HAP-1 (cell line): ENCODE measurements around the gene APH1A.

ENCODE experiments used
- DNase-seq, 2 experiments: peaks; one replicate each; pipeline ENCODE4 v3.0.0-alpha.2; 2016 to 2020; ENCODE audit warnings: low spot score in 2 of 2
- H3K27me3 ChIP-seq: fragments of 250-450 bp; sonication (Bioruptor Pico); 2 replicates; pipeline ENCODE4 v1.5.1; 2020; ENCODE audit warnings: low read depth, mild to moderate bottlenecking, moderate library complexity
- H3K36me3 ChIP-seq: fragments of 250-450 bp; sonication (Bioruptor Pico); replicated peaks from 2 replicates; pipeline ENCODE4 v1.5.1; 2020; ENCODE audit warnings: mild to moderate bottlenecking
- H3K4me1 ChIP-seq: fragments of 250-450 bp; sonication (Bioruptor Pico); 2 replicates; pipeline ENCODE4 v1.5.1; 2020; ENCODE audit warnings: mild to moderate bottlenecking
- H3K4me3 ChIP-seq: fragments of 250-450 bp; sonication (Bioruptor Pico); 2 replicates; pipeline ENCODE4 v1.5.1; 2020; ENCODE audit warnings: mild to moderate bottlenecking, moderate library complexity
- H3K9me3 ChIP-seq: fragments of 250-450 bp; sonication (Bioruptor Pico); 2 replicates; pipeline ENCODE4 v1.5.1; 2020; ENCODE audit warnings: mild to moderate bottlenecking, moderate library complexity
- in situ Hi-C: fragments of 300-500 bp; cut with MboI; formaldehyde crosslinking; loops from 3 replicates; pipeline ENCODE4 v1.14.3; 2020; ENCODE audit warnings: low sequenced_read_pairs, inconsistent platforms, mixed read lengths

Gene APH1A

DNA sequence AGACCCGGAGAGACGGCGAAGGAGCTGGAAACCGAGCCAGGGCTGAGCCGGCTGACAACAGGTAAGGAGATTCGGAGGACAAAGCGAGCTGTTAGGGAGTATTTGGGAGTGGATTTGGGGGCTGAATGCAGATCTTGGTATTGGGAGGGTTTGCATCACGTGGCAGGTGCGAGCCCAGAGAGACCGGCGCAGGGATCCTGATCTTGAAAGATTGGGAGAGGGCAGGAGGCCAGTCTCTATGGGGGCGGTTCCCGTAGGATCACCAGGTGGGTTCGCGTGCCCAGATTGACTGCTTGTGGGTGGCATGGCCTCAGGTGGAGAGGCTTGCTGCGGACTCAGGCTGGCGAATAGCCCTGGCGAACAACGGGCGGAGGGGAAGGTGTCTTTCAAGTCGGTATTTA lies 13.7 kb upstream of the APH1A start:
- H3K27me3 ChIP-seq: 0 out of 2 replicates have a peak, but pooled peaks cover 3% of the 10 kb centered on the region
- H3K9me3 ChIP-seq: no peaks in the 10 kb centered on the region
- H3K4me1 ChIP-seq: no peaks in the 10 kb centered on the region
- no peak for DNase-seq
- no peaks in the 10 kb centered on the region for H3K36me3 ChIP-seq
- no peak overlapping the region for H3K4me3 ChIP-seq
- in situ Hi-C loops: no loop called here

DNA sequence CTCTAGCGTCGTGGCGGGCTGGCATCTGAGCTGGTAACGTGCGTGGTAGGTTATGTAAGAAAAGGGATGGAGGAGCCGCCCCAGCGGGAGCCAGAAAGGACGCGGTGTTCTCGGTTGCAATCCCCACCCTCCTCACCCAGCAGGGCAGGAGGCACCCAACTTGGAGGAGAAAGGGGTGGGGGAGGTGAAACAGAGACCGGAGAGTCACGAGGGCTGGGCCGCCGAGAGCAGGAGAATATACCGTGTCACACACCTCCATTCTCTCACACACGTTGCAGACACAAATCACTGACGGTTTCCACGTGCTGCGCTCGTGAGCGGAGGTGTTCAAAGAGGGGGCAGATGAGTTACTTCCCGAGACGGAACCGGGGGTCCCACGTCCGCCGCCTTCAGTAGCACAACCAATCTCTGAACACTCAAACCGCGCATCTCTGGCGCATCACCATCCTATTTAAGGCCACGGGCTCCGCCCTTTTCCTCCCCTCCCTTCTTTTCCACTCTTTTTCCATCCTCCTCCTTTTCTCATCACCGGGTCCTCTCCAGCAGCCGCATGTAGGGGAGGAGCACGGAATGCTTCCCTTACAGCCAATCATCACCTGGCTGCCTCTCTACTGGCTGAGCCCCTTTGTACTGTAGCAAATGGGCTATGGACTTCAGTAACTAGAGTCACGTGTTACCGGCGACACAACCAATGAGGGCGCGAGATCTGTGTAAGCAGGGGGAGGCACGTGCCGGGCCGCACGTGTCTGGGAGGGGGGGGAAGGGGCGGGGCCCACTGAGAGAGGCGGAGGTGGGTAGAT lies 13.1 kb upstream of the APH1A start, which contains the start of gene CIART:
CIART (plus strand) TSS at position 797 of the 800 bp plus-strand sequence. CDS start 714 bp downstream, outside the sequence.
- H3K36me3 ChIP-seq: no peaks in the 10 kb centered on the region
- no peaks in the 10 kb centered on the region for H3K9me3 ChIP-seq
- DNase-seq: peak in 1 of 2 experiments; percentile 37
- H3K4me3 ChIP-seq: no peak within 1 kb of the TSS
- H3K27me3 ChIP-seq: 0 out of 2 replicates have a peak, but pooled peaks cover 3% of the 10 kb centered on the region
- in situ Hi-C loops: no loop called here
- no peaks in the 10 kb centered on the region for H3K4me1 ChIP-seq

DNA sequence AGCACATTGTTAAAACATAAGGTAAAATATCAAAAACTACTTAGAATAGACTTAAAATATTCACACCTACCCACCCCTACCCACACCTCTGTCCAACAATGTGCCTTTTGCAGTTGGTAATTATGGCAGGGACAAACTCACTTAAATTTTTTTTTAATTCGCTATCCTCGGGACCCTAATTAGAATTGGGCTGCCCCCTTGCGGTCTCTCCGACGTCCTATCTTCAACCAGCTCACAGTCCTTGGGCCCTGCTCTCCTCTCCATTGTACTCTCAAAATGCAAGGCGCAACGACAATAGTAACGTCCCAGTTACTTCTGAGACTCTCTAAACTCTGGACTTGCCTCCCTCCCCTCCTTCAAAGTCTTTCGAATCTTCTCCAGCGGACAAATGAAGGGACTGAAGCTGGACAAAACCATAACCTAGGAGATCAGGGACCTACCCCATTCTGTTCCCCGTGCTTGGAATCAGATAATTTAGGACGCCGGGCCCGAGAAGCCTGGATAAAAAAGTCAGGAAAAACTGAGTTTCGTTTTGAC lies 12.5 kb upstream of the APH1A start:
- Histone ChIP-seq H3K9me3 (no peaks in the 10 kb centered on the region), H3K4me1 (no peaks in the 10 kb centered on the region), H3K36me3 (no peaks in the 10 kb centered on the region), H3K4me3 (no peak overlapping the region), H3K27me3 (0 out of 2 replicates have a peak, but pooled peaks cover 3% of the 10 kb centered on the region)
- peak; percentile 53 to 80 for DNase-seq
- in situ Hi-C loops: no loop called here

DNA sequence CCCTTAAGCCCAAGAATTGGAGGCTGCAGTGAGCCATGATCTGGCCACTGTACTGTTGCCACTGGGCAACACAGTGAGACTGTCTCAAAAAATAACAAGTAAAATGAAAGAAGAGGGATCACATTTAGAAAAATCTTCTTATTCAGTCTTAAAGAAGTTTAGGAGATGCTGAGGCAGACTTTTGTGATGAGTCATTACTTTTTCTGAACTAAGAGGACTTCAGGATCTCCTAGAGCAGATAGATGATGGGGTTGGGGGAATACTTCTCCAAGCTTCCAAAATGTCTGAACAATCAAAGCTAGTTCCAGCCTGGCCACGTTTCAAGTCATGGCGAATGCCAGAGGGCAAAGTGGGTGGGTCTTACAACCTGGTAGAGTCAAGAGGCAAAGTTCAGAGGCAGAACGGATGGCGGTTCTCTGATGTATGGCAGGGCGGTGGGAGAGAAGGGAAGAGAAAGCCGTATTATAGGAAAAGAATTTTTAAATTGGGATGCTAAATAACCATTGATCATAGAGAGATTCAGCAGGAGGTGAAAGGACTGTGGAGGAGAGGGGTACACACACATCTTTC lies 11.4 kb upstream of the APH1A start:
- no peak for DNase-seq
- no peaks in the 10 kb centered on the region for H3K4me1 ChIP-seq
- H3K27me3 ChIP-seq: no peaks in the 10 kb centered on the region
- H3K4me3 ChIP-seq: no peak overlapping the region
- H3K36me3 ChIP-seq: no peaks in the 10 kb centered on the region
- in situ Hi-C loops: no loop called here
- H3K9me3 ChIP-seq: no peaks in the 10 kb centered on the region

DNA sequence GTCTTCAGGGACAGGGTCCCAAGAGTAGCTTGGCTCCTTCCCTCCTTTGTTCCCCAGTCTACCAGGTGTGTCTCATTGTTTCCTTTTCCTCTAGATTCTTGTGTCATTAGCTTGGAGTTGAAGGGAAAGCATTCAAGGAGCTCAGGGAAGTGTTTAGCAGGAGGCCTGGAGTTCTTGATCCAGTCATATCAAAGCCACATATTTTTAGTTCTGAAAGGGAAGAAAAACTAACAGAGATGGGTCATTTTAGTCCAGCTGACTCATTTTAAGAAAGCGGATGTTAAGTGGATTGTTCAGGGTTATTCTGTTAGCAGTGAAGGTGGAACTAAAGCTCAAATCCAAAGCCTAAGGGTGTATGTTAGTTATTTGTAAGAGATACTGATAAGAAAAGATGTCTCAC lies 4.5 kb upstream of the APH1A start:
- no peaks in the 10 kb centered on the region for H3K36me3 ChIP-seq
- no peaks in the 10 kb centered on the region for H3K27me3 ChIP-seq
- H3K4me3 ChIP-seq: no peak overlapping the region
- H3K4me1 ChIP-seq: peaks cover 3% of the 10 kb centered on the region; the same call in 1 of the 2 replicates
- H3K9me3 ChIP-seq: no peaks in the 10 kb centered on the region
- in situ Hi-C loops: no loop called here
- no peak for DNase-seq

DNA sequence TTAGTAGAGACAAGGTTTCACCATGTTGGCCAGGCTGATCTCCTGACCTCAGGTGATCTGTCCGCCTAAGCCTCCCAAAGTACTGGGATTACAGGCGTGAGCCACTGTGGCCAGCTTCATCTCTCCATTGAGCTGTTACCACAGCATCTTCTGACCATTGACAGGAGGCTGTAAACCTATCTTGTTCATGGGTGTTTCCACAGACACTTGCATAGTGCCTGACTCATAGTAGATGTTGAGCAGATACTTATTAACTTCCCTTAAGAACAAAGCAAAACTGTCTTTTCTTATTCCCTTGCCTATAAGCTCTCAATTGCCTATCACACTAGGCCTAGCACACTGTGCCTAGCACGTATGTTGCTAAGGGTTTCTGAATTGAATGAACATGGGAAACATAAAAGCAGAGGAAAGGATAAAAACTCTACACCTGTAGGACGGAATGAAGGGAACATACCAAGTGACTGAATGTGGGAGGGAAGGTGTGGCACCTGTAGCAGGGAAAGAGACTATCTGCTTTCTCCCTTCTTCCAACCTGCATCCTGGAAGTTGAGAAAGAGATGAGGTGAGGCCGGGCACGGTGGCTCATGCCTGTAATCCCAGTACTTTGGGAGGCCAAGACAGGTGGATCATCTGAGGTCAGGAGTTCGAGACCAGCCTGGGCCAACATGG lies 2.6 kb upstream of the APH1A start:
- no peaks in the 10 kb centered on the region for H3K9me3 ChIP-seq
- no peak overlapping the region for H3K4me3 ChIP-seq
- no peaks in the 10 kb centered on the region for H3K27me3 ChIP-seq
- DNase-seq: no peak
- H3K4me1 ChIP-seq: peaks cover 3% of the 10 kb centered on the region
- H3K36me3 ChIP-seq: peaks cover 10% of the 10 kb centered on the region
- in situ Hi-C loops: no loop called here

DNA sequence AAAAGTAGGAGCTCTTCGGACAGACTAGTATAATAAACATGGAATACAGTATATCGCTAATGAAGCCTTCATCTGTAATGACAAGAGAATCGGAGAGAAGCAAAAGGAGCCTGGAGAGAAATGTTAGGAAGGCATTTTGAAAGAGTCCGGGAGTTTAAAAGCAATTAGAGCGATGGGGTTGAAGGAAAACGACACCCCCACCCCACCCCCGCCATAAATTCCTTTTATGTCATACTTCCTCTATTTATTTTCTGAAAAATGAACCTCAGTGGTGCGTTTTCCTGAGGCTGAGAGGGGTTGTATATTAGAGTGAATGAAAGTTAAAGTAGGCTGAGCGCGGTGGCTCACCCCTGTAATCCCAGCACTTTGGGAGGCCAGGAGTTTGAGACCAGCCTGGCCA lies 635 bp upstream of the APH1A start:
- Histone ChIP-seq H3K4me1 (peaks cover 3% of the 10 kb centered on the region), H3K9me3 (no peaks in the 10 kb centered on the region), H3K4me3 (peak overlapping the region; percentile 80), H3K36me3 (peaks cover 24% of the 10 kb centered on the region), H3K27me3 (no peaks in the 10 kb centered on the region)
- in situ Hi-C loops: no loop called here
- DNase-seq: no peak

DNA sequence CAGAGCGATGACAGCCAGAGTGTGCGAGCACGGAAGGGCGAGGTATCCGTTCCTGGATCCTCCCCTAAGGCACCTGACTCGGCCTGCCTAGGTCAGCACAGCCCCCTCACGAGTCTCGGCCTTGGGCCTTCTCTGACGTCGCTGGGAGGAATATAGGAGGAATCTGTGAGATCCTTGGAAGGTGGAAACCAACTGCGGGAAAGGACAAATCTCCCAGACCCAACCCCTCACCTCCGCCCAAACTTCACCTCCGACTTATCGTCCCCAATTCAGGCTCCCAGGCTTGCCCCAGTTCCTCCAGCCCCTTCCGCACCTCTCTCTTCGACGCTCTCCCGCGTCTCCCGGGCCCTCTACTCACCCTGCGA lies 494 bp downstream of the APH1A start:
- no peaks in the 10 kb centered on the region for H3K9me3 ChIP-seq
- no peak for DNase-seq
- in situ Hi-C loops: no loop called here

DNA sequence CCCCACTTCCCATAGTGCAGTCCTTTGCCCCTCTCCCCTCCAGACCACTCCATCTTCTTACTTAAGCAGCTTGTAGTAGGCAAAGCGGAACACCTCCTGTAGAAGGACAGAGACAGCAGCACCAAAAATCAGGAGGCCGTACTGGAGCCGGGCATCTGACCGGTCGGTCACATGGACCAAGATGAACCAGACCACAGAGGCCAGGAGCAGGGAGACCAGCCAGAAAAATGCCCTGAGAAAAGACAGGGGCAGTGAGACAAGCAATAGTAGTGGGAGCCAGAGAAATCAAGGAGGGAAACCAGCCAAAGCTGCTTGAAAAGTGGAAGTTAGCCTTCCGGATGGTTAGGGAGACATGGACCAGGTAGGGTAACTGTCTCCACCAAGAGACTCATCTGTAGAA lies 920 bp downstream of the APH1A start:
- no peak for DNase-seq
- H3K4me3 ChIP-seq: peak overlapping the region; percentile 80
- in situ Hi-C loops: no loop called here
- H3K36me3 ChIP-seq: peaks cover 26% of the 10 kb centered on the region
- no peaks in the 10 kb centered on the region for H3K9me3 ChIP-seq
- H3K4me1 ChIP-seq: peaks cover 3% of the 10 kb centered on the region
- no peaks in the 10 kb centered on the region for H3K27me3 ChIP-seq

More for the DNA sequence above, 494 bp downstream of the APH1A start:
- Histone ChIP-seq H3K27me3 (no peaks in the 10 kb centered on the region), H3K4me3 (peak overlapping the region; percentile 80), H3K36me3 (peaks cover 26% of the 10 kb centered on the region), H3K4me1 (peaks cover 3% of the 10 kb centered on the region)

DNA sequence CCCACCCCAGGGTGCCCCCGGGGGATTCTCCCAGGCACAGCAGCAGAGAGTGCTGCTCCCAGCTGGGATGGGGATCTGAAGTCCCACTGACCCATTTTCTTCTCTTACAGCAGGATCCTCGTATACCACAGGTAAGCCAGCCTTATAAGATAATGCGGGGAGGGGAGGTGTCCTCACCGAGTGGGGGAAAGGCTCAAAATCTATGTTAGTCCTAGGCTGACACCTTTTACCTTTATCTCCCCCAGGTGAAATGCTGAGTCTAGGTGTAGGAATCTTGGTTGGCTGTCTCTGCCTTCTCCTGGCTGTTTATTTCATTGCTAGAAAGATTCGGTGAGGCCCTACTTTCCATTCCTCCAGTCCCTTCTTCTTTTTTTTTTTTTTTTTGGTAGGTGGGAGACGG lies 5.3 kb downstream of the APH1A start:
- Histone ChIP-seq H3K4me1 (peaks cover 11% of the 10 kb centered on the region), H3K27me3 (no peaks in the 10 kb centered on the region), H3K9me3 (no peaks in the 10 kb centered on the region), H3K36me3 (peaks cover 26% of the 10 kb centered on the region), H3K4me3 (no peak overlapping the region)
- no peak for DNase-seq
- in situ Hi-C loops: no loop called here

DNA sequence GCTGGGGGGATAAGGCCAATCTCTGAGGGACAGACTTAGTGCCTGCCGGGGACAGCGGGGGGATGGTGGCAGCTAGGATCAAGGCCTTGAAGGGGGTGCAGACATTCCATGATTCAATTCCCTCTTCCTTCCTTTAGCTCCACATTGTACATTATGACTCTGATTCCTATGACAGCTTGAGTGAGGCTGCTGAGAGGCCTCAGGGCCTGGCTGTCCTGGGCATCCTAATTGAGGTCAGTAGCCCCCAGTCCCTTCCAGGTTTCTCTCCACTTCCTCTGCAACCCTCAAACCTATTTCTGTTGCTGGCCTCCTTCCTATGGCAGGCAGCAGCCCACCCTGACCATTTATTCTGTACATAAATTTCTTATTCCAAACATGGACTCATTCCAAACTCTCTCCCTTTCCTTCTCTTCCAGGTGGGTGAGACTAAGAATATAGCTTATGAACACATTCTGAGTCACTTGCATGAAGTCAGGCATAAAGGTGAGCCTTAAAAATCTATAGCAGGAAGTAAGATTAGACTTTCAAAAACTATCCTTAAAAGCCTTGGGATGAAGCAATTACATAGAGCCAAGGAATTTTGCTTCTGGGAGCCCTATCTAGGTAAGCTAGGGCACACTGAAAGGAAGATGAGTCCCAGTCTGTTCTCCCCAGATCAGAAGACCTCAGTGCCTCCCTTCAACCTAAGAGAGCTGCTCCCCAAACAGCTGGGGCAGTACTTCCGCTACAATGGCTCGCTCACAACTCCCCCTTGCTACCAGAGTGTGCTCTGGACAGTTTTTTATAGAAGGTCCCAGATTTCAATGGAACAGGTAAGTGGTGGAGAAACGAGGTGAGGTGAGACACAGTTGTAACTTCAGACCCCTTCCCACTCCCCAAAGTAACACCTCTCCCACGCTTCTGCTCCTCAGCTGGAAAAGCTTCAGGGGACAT lies 6.2 kb downstream of the APH1A start:
- Histone ChIP-seq H3K27me3 (no peaks in the 10 kb centered on the region), H3K4me1 (peaks cover 15% of the 10 kb centered on the region), H3K36me3 (peaks cover 26% of the 10 kb centered on the region), H3K4me3 (no peak overlapping the region), H3K9me3 (no peaks in the 10 kb centered on the region)
- in situ Hi-C loops: no loop called here
- DNase-seq: no peak

DNA sequence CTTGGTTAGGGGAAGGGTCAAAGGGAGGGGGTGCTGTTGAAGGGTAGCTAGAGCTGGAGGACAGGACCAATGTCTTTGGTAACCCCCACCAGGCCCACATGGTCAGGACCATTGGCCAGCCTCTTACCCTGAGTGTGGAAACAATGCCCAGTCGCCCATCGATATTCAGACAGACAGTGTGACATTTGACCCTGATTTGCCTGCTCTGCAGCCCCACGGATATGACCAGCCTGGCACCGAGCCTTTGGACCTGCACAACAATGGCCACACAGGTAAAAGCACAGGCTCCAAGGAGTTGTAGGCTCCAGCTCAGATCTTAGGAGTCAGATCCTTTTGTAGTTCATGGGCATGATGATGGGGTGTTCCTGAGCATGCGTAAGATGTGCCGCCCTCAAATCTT lies 7.4 kb downstream of the APH1A start:
- Histone ChIP-seq H3K4me3 (no peak overlapping the region), H3K9me3 (no peaks in the 10 kb centered on the region), H3K4me1 (peaks cover 27% of the 10 kb centered on the region), H3K36me3 (peaks cover 16% of the 10 kb centered on the region), H3K27me3 (no peaks in the 10 kb centered on the region)
- in situ Hi-C loops: no loop called here
- DNase-seq: no peak
